GM18498 (cell line): ENCODE data around the gene ADAMTS17.
"Not testable (repeated sequence)": the region's sequence is repeated elsewhere in the genome, so short reads cannot be mapped to it uniquely, and the experiment has no call there.

Experiments
- ATAC-seq: cut with Tn5 transposase; IDR thresholded peaks from one replicate; pipeline ENCODE4 v1.9.1; 2021; ENCODE audit warnings: mild to moderate bottlenecking, moderate library complexity; ENCODE audit not compliant: unreplicated experiment

ADAMTS17 gene

GRCh38 chr15:100097342-100098127 lies 244.2 kb downstream of the ADAMTS17 start:
- ATAC-seq, result no peak

GRCh38 chr15:100096700-100097099 lies 245.1 kb downstream of the ADAMTS17 start:
- ATAC-seq, result no peak

GRCh38 chr15:100096248-100096600 lies 245.6 kb downstream of the ADAMTS17 start:
- no peak for ATAC-seq

- ATAC-seq, result no peak
Measured at GRCh38 chr15:100095541-100096247, 246.1 kb downstream of the ADAMTS17 start.

GRCh38 chr15:100094127-100094510 lies 247.7 kb downstream of the ADAMTS17 start:
- ATAC-seq, result no peak

GRCh38 chr15:100093211-100094126 lies 248.3 kb downstream of the ADAMTS17 start:
- ATAC-seq, result no peak

- ATAC-seq, result no peak
Measured at GRCh38 chr15:100092034-100092433, 249.7 kb downstream of the ADAMTS17 start.

- no peak for ATAC-seq
Measured at GRCh38 chr15:100090411-100090810, 251.4 kb downstream of the ADAMTS17 start.

- not testable (repeated sequence) for ATAC-seq
Measured at GRCh38 chr15:100084042-100084821, 257.5 kb downstream of the ADAMTS17 start.

- ATAC-seq, result no peak
Measured at GRCh38 chr15:100083572-100083971, 258.2 kb downstream of the ADAMTS17 start.

- no peak for ATAC-seq
Measured at GRCh38 chr15:100082761-100083402, 258.9 kb downstream of the ADAMTS17 start.

GRCh38 chr15:100081454-100081853 lies 260.3 kb downstream of the ADAMTS17 start:
- ATAC-seq, result no peak

- ATAC-seq, result no peak
Measured at GRCh38 chr15:100078511-100079220, 263.1 kb downstream of the ADAMTS17 start.

GRCh38 chr15:100075229-100075628 lies 266.5 kb downstream of the ADAMTS17 start:
- no peak for ATAC-seq

GRCh38 chr15:100073982-100074381 lies 267.8 kb downstream of the ADAMTS17 start:
- ATAC-seq, result no peak

GRCh38 chr15:100066521-100067280 lies 275.1 kb downstream of the ADAMTS17 start:
- not testable (repeated sequence) for ATAC-seq

- ATAC-seq, result no peak
Measured at GRCh38 chr15:100061944-100062343, 279.8 kb downstream of the ADAMTS17 start.

GRCh38 chr15:100060276-100060926 lies 281.4 kb downstream of the ADAMTS17 start:
- ATAC-seq, result no peak
